GM18519 (cell line): ENCODE results near the gene PRTG.
"Not testable (repeated sequence)": the region's sequence is repeated elsewhere in the genome, so short reads cannot be mapped to it uniquely, and the experiment has no call there.

ENCODE experiments used
- ATAC-seq: cut with Tn5 transposase; IDR thresholded peaks from one replicate; pipeline ENCODE4 v1.9.1; 2021; ENCODE audit warnings: mild to moderate bottlenecking, moderate library complexity; ENCODE audit not compliant: unreplicated experiment, low FRiP score

The PRTG gene

GRCh38 chr15:55707951-55708350 lies 35.0 kb downstream of the PRTG start:
- ATAC-seq: no peak

GRCh38 chr15:55707518-55707917 lies 35.4 kb downstream of the PRTG start:
- no peak for ATAC-seq

GRCh38 chr15:55703873-55704301 lies 39.1 kb downstream of the PRTG start:
- ATAC-seq: no peak

- peak; percentile 49 for ATAC-seq
These were observed 42.1 kb downstream of the PRTG start for GRCh38 chr15:55700876-55701275.

GRCh38 chr15:55698653-55699052 lies 44.3 kb downstream of the PRTG start:
- ATAC-seq: no peak

GRCh38 chr15:55696221-55696620 lies 46.7 kb downstream of the PRTG start:
- ATAC-seq: no peak

- no peak for ATAC-seq
These were observed 47.5 kb downstream of the PRTG start for GRCh38 chr15:55695432-55695831.

GRCh38 chr15:55694652-55695150 lies 48.3 kb downstream of the PRTG start:
- peak; percentile 91 for ATAC-seq

GRCh38 chr15:55693116-55693515 lies 49.8 kb downstream of the PRTG start:
- not testable (repeated sequence) for ATAC-seq

- no peak for ATAC-seq
These were observed 55.2 kb downstream of the PRTG start for GRCh38 chr15:55687792-55688191.

GRCh38 chr15:55685286-55685685 lies 57.7 kb downstream of the PRTG start:
- peak; percentile 86 for ATAC-seq

- no peak for ATAC-seq
These were observed 59.6 kb downstream of the PRTG start for GRCh38 chr15:55683376-55683775.

GRCh38 chr15:55681631-55682030 lies 61.3 kb downstream of the PRTG start:
- peak; percentile 67 for ATAC-seq

- no peak for ATAC-seq
These were observed 66.4 kb downstream of the PRTG start for GRCh38 chr15:55676507-55676906.

GRCh38 chr15:55673287-55673686 lies 69.7 kb downstream of the PRTG start:
- no peak for ATAC-seq

- ATAC-seq: no peak
These were observed 73.7 kb downstream of the PRTG start for GRCh38 chr15:55669270-55669669.

GRCh38 chr15:55665605-55666227 lies 77.2 kb downstream of the PRTG start:
- ATAC-seq: no peak

- ATAC-seq: no peak
These were observed 81.5 kb downstream of the PRTG start for GRCh38 chr15:55661428-55661827.

- ATAC-seq: no peak
These were observed 82.8 kb downstream of the PRTG start for GRCh38 chr15:55660153-55660552.

- ATAC-seq: no peak
These were observed 83.5 kb downstream of the PRTG start for GRCh38 chr15:55659481-55659880.

GRCh38 chr15:55658886-55659285 lies 84.1 kb downstream of the PRTG start:
- no peak for ATAC-seq

- no peak for ATAC-seq
These were observed 88.4 kb downstream of the PRTG start for GRCh38 chr15:55654561-55655031.
